NCI-H187 (cell line): Measurements from ENCODE around the gene CLIC4.
"Not testable (repeated sequence)": the region's sequence is repeated elsewhere in the genome, so short reads cannot be mapped to it uniquely, and the experiment has no call there.

Source experiments
- DNase-seq, 2 experiments: peaks; one replicate each; lab custom pipeline; 2025; lab: John Stamatoyannopoulos, UW

CLIC4 gene

DNA sequence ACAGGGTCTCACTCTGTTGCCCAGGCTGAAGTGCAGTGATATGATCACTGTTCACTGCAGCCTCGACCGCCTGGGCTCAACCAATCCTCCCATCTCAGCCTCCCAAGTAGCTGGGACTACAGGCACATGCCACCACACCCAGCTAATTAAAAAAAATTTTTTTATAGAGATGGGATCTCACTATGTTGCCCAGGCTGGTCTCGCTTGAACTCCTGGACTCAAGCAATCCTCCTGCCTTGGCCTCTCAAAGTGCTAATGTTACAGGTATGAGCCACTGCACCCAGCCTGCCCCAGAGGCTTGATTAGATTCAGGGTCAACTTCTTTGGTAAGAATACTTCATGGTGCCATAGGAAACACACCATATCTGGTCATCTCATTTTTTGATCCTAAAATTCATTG lies 66.2 kb downstream of the CLIC4 start:
- not testable (repeated sequence) for DNase-seq

- not testable (repeated sequence) for DNase-seq
These were observed 75.0 kb downstream of the CLIC4 start for GRCh38 chr1:24820221-24820620.

DNA sequence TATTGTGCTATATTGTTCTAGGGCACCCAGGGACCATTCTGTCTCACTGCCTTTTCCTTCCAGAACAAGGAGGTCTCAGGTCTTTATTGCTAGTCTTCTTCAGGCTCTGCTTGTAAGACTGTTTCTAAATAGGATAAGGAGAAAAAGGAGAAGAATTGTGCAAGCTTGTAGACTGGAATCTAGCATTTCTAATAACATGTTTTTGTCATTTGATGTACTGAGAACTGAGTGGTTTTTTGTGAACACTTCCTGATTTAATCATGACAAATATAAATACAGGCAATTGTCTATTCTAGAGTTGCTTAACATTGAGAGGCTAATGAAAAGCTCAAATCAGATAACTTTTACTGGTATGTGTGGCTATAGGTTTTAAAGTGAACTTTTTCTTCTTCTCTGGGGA lies 77.6 kb downstream of the CLIC4 start:
- no peak for DNase-seq

DNA sequence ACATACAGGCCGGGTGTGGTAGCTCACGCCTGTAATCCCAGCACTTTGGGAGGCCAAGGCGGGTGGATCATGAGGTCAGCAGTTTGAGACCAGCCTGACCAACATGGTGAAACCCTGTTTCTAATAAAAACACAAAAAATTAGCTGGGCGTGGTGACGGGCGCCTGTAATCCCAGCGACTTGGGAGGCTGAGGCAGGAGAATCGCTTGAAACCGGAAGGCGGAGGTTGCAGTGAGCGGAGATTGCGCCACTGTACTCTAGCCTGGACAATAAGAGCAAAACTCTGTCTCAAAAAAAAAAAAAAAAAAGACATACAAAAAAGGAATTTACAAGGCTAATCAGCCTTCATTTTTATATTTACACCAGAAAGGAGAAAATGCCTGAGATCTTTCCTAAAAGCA lies 78.2 kb downstream of the CLIC4 start:
- not testable (repeated sequence) for DNase-seq

DNA sequence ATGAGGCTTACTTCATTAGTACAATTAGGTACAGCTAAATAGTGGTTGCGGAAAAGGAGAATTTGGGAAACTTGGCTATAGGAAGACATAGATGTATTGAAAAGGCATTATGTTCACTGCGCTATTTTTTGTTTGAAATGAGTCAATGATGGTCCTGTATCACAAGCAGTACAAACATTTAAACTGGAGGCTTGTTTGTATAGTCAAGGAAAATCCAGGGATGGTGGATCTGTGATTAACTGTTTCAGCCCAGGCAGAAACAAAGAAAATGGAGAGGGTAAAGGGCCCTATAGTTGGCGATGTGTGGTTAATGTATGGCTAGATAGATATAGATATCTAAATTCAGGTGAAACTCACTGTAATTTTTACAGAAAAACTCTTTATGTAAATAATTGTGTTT lies 79.9 kb downstream of the CLIC4 start:
- no peak for DNase-seq

DNA sequence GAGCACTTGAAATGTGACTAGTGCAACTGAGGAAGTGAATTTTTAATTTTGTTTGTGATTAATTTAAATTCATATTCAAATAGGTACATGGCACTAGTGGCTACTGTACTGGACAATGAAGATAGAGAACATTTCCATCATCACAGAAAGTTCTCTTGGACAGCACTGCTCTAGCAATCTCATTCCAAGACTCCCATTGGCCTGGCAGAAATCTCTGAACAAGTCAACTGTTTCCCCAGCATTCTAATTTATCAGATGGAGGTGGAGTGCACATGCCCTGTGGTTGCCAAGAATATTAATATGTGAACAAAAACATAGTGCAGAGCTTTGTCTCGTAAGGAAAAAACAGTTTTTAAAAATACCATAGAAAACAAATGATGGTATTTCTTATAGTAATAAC lies 81.3 kb downstream of the CLIC4 start:
- no peak for DNase-seq

- DNase-seq: no peak
These were observed 82.3 kb downstream of the CLIC4 start for GRCh38 chr1:24827379-24828135.

DNA sequence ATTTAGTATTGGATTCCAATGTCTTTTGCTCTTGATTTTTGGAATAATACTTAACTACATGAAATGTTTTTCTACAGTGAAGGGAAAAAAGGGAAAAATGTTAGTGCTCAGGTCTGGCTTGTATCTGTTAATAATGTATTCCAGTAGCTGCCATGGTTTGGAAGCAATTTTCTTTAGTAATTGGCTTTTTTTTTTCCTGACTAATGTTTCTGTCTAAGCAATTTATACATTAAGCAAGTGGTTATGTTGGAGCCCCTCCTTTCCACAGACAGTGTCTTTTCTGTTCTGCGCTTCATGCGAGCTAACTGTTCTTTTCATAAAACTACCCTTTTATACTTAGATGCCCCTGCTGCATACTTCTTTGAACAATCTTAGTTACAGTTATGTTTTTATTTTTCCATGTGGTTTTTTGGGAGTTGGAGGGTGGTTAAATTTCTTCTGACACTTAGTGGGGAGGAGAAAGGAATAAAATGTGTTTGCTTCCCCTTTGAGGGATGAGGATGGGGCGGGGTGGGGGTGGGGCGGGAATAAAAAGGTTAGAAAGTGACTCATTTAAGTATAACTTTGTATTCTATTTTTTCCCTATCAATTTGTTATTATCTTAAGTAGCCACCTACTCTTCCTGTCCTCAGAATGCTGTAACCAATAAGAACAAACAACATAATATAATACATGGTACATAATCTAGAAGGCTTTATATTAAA lies 83.1 kb downstream of the CLIC4 start:
- no peak for DNase-seq

DNA sequence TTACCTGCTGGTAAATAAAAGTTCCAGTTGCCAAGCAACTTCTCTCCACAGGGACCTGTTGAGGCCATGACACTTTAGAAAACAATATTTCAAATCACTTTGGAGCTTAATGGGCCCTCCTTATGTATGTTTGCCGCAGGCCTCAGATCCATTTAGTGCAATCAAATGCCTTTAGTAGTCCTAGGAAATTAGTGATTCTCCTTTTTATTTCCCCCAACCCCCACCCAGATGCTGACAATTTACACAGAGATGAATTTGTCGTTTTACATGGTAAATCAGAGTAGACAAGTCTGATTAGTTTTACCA lies 83.6 kb downstream of the CLIC4 start:
- DNase-seq: peak in 1 of 2 experiments; percentile 18

GRCh38 chr1:24830680-24831272 lies 85.5 kb downstream of the CLIC4 start:
- peak; percentile 3 to 11 for DNase-seq

DNA sequence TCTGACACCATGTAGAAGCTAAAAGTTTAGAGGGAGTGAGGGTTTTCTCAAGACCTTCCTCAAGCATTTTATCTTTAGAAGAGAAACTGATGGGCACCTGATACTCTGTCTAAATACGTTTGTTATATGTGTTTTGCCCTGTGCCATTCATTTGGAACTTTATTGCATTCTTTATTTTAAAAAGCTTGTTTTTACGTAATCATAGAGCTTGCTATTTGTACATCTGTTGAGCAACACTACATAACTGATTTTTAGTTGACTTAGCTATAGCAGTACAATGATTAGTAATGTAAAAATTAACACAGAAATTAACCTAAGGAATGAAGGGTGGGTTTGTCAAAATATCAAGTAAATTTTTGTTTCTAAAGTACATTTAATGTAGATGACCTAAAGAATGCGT lies 96.3 kb downstream of the CLIC4 start:
- no peak for DNase-seq

- DNase-seq: no peak
These were observed 101.4 kb downstream of the CLIC4 start for GRCh38 chr1:24846671-24847070.

DNA sequence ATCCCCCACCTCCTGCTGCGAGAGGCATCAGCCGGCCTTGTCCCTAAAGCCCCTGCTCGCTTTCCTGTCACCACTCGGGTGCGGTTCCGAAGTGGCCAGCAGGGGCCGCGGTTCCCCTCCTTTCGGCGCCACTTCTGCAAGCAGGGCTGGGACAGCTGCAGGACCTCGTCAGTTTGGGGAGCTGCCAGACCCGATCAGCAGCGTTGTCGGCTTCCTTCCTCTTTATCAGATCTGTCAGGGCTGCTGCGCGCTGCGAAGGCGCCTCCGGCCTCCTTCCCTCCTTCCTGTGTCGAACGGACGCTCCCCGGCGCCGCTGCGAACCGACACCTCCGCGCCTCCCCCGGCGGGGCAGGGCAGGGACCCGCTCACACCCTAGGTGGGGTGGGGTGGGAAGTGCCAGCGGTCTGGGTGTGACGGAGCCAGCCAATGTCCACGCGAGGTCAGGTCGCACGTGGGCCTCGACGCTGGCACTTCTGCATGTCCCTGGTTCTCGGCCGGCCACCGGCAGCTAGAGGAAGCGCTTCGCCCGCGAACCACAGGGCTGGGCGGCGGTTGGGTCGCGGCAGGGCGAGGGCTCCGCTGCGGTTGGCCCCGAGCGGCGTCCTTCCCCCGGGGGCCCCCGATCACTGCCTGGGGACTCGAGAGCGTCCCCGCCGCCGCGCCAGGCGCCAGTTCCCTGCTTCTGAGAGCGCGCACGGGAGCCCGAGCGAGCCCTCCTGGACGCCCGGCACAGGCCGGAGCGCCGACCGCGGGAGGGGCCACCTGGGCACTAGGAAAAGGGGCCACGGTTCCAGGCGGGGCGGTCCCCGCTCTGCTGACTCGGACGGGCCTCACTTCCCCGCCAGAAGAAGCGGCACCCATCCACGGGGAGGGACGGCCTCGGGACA lies 103.0 kb downstream of the CLIC4 start:
- peak in 1 of 2 experiments; percentile 72 for DNase-seq

- DNase-seq: no peak
These were observed 104.5 kb downstream of the CLIC4 start for GRCh38 chr1:24849672-24850295.

GRCh38 chr1:24850328-24850920 lies 105.2 kb downstream of the CLIC4 start:
- DNase-seq: no peak

DNA sequence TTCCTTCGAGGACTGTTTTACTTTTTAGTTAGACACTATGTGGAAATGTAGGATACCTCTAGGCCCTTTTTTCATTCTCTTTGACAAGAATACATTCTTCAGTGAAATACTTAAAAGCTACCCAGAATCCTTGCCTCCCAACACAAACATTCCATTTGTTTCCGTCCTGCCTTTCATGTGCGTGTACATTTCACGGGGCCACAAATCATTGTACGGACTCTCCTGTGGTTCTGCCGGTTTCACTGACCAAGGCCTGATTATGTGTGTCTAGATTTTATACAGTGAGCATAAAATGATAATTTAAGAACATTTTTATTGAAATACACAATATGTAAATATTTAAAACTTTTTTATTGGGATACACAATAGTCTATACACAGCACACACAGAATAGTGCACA lies 108.4 kb downstream of the CLIC4 start:
- DNase-seq: no peak

GRCh38 chr1:24855474-24855873 lies 110.2 kb downstream of the CLIC4 start:
- no peak for DNase-seq

DNA sequence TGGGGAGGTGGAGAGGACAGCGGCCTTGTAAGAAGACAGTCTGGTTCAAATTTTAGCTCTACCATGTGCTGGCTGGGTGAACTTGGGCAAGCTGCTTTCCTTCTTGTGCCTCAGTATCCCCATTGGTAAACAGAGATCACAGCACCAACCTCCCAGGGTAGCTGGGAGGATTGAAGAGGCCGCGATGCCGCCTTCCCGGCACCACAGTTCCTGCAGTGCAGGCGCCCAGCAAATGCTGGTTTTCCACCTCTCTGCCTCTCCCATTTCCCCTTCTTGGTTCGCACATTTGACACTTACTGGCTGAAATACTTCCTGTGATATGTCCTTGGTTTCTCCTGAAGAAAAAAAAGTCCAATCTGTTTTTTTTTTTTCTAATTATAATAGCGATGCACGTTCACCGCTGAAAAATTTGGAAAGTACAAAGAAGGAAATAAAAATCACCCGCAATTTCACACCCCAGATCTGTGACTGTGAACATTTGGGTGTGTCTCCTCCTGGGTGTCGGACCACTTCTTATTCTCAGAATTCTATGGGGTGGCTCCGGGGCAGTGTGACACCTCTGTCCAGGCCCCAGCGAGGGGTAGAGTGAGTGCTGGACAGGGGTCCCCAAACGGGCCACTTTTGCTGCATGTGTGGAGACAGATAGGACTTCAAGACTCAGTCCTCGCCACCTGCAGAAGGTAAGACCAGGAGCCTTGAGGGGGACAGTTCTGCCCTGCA lies 111.7 kb downstream of the CLIC4 start:
- DNase-seq: no peak

DNA sequence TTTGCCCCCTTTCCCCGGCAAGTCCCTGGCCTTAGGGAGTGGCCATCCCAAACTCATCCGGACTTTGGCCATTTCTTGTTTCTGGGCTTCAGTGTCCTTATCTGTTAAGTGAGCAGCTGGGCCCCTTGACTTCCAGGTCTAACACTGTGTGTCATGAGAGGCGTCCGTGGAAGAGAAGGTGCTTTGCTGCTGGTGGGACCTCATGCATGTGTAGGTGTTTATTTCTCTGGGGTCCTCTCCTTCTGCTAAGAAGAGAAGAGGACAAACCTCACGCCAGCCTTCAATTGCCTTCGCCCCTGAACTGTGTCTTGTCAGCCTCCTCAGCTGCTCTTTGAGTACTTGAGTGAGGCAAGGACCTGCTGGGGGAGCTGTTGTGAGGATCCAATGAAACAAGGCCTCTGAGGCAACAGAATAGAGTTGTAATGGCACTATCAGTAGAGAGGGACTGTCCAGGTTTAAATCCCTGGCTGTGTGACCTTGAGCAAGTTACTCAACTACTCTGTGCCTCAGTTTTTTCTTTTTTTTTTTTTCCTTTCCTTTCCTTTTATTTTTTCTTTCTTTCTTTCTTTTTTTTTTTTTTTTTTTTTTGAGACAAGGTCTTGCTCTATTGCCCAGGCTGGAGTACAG lies 112.4 kb downstream of the CLIC4 start:
- DNase-seq: no peak

- no peak for DNase-seq
These were observed 113.0 kb downstream of the CLIC4 start for GRCh38 chr1:24858277-24858676.
